ENCODE data around the gene TECR. TPM values are rescaled to one million over a fixed set of nuclear protein-coding genes. Genes with fewer than 3 reads are reported as not detected.

TECR gene
- total RNA-seq (10 to 100 TPM; 40.1 to 64.4 TPM), polyA plus RNA-seq (100 to 1,000 TPM in 1 of 2 donors, 10 to 100 TPM in 1; 56.5 to 112 TPM)
- long read RNA-seq, donor 1, transcript TECR-201 (13 exons, 1,171 nt): major isoform, 21 of 39 reads
- long read RNA-seq, donor 1, partial matches to known transcripts: 2 of 39 reads
- long read RNA-seq, donor 1, other reads (novel, unspliced or antisense): 8 of 39 reads
- long read RNA-seq, donor 2, transcript TECR-201 (13 exons, 1,171 nt): major isoform, 17 of 45 reads
- long read RNA-seq, donor 2, partial matches to known transcripts: 17 of 45 reads
- long read RNA-seq, donor 2, other reads (novel, unspliced or antisense): 7 of 45 reads

GRCh38 chr19:14529254-14530004, at the start of gene TECR:
TECR (plus strand) TSS chr19:14529594; CDS start chr19:14529697, 103 bp downstream.
- ATAC-seq (ENCODE audit: low FRiP score) (peak; percentile 99), DNase-seq (peak; percentile 100)
- Histone ChIP-seq H3K4me1 (ENCODE audit: control insufficient read depth in 1 of 2, insufficient read depth in 2 of 2, low read length in 2 of 2) (no peaks in the 10 kb centered on the region), H3K9me3 (ENCODE audit: control insufficient read depth, low read length) (no peaks in the 10 kb centered on the region), H3K36me3 (ENCODE audit: control insufficient read depth in 1 of 2, insufficient read depth in 2 of 2, low read length in 1 of 2) (no peaks in the 10 kb centered on the region), H3K27me3 (ENCODE audit: control insufficient read depth in 1 of 2, insufficient read depth in 2 of 2, low read length in 1 of 2) (no peaks in the 10 kb centered on the region), H3K27ac (ENCODE audit: low read depth in 1 of 2, low read length in 2 of 2) (peak within 1 kb of the TSS in 1 of 2 donors; percentile 74), H3K4me3 (ENCODE audit: low read length in 2 of 2) (peak within 1 kb of the TSS; percentile 65 to 68)
- 0 to 1% methylated on average over 57 to 59 of the region's 59 CpGs for WGBS, 2 donors
- intact Hi-C loops (cut with DNase I): no loop called here

GRCh38 chr19:14479975-14480699, 49.3 kb upstream of the TECR start:
- Histone ChIP-seq H3K9me3 (ENCODE audit: control insufficient read depth, low read length) (no peaks in the 10 kb centered on the region), H3K4me3 (ENCODE audit: low read length in 2 of 2) (no peak overlapping the region), H3K27ac (ENCODE audit: low read depth in 1 of 2, low read length in 2 of 2) (no peak overlapping the region), H3K4me1 (ENCODE audit: control insufficient read depth in 1 of 2, insufficient read depth in 2 of 2, low read length in 2 of 2) (no peaks in the 10 kb centered on the region), H3K36me3 (ENCODE audit: control insufficient read depth in 1 of 2, insufficient read depth in 2 of 2, low read length in 1 of 2) (peaks cover 0 to 3% of the 10 kb centered on the region in 2 donors), H3K27me3 (ENCODE audit: control insufficient read depth in 1 of 2, insufficient read depth in 2 of 2, low read length in 1 of 2) (no peaks in the 10 kb centered on the region)
- ATAC-seq (ENCODE audit: low FRiP score): peak; percentile 55
- WGBS, 2 donors: 68 to 73% methylated on average over 39 to 43 of the region's 43 CpGs
- intact Hi-C loops (cut with DNase I): loop anchor here (10.0 kb wide), 2 partner anchors 125 to 135 kb away; no protein-coding TSS in a partner anchor
- DNase-seq: peak in 1 of 2 donors; percentile 82

- Histone ChIP-seq H3K4me1 (ENCODE audit: control insufficient read depth in 1 of 2, insufficient read depth in 2 of 2, low read length in 2 of 2) (no peaks in the 10 kb centered on the region), H3K9me3 (ENCODE audit: control insufficient read depth, low read length) (no peaks in the 10 kb centered on the region), H3K27ac (ENCODE audit: low read depth in 1 of 2, low read length in 2 of 2) (no peak overlapping the region), H3K4me3 (ENCODE audit: low read length in 2 of 2) (no peak overlapping the region), H3K27me3 (ENCODE audit: control insufficient read depth in 1 of 2, insufficient read depth in 2 of 2, low read length in 1 of 2) (no peaks in the 10 kb centered on the region), H3K36me3 (ENCODE audit: control insufficient read depth in 1 of 2, insufficient read depth in 2 of 2, low read length in 1 of 2) (peaks cover 0 to 3% of the 10 kb centered on the region in 2 donors)
- no peak for DNase-seq
- 86 to 93% methylated on average over 5 of the region's 5 CpGs for WGBS, 2 donors
- intact Hi-C loops (cut with DNase I): no loop called here
- ATAC-seq (ENCODE audit: low FRiP score): no peak
Observed at GRCh38 chr19:14480700-14481079, 48.7 kb upstream of the TECR start.

DNA sequence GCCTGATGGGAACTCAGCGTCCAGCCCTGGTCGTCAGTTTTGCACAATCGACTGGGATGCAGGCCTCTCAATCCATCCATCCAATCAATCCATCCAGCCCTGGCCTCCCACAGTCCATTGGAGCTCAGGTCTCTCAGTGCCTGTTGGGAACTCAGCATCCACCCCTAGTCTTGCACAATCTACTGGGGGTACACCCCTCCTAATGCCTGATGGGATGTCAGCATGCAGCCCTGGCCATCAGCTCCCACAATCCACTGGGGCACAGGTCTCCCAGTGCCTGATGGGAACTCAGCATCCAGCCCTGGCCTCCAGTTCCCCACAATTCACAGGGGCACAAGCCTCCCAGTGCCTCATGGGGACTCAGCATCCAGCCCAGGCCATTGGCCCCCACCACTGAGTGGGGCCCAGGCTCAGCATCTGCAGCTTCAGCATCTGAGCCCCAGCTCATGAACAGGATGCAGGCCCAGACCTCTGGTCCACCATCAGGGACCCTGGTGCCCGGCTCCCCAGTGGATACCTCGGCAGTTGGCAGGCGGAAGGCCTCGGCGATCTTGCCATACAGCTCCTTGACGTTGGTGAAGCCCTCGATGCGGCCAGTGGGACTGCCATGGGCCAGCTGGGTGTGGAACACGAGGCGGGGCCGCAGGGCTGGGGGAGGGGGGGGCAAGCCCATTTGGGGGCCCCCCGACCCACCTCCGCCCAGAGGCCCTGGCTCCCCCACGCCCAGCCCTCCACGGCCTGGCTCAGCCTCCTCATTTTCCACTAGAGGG, 47.0 kb upstream of the TECR start:
- peaks cover 0 to 3% of the 10 kb centered on the region in 2 donors for H3K36me3 ChIP-seq (ENCODE audit: control insufficient read depth in 1 of 2, insufficient read depth in 2 of 2, low read length in 1 of 2)
- 91 to 92% methylated on average over 16 to 18 of the region's 18 CpGs for WGBS, 2 donors
- no peak overlapping the region for H3K4me3 ChIP-seq (ENCODE audit: low read length in 2 of 2)
- H3K4me1 ChIP-seq (ENCODE audit: control insufficient read depth in 1 of 2, insufficient read depth in 2 of 2, low read length in 2 of 2): no peaks in the 10 kb centered on the region
- DNase-seq (no peak), ATAC-seq (ENCODE audit: low FRiP score) (no peak)
- H3K9me3 ChIP-seq (ENCODE audit: control insufficient read depth, low read length): no peaks in the 10 kb centered on the region
- no peak overlapping the region for H3K27ac ChIP-seq (ENCODE audit: low read depth in 1 of 2, low read length in 2 of 2)
- intact Hi-C loops (cut with DNase I): no loop called here
- H3K27me3 ChIP-seq (ENCODE audit: control insufficient read depth in 1 of 2, insufficient read depth in 2 of 2, low read length in 1 of 2): no peaks in the 10 kb centered on the region

GRCh38 chr19:14487370-14488125, 41.8 kb upstream of the TECR start:
- H3K27me3 ChIP-seq (ENCODE audit: control insufficient read depth in 1 of 2, insufficient read depth in 2 of 2, low read length in 1 of 2): no peaks in the 10 kb centered on the region
- H3K9me3 ChIP-seq (ENCODE audit: control insufficient read depth, low read length): no peaks in the 10 kb centered on the region
- ATAC-seq (ENCODE audit: low FRiP score) (no peak), DNase-seq (no peak)
- H3K36me3 ChIP-seq (ENCODE audit: control insufficient read depth in 1 of 2, insufficient read depth in 2 of 2, low read length in 1 of 2): peaks cover 0 to 4% of the 10 kb centered on the region in 2 donors
- H3K27ac ChIP-seq (ENCODE audit: low read depth in 1 of 2, low read length in 2 of 2): no peak overlapping the region
- 94 to 95% methylated on average over 16 of the region's 16 CpGs for WGBS, 2 donors
- intact Hi-C loops (cut with DNase I): no loop called here
- no peaks in the 10 kb centered on the region for H3K4me1 ChIP-seq (ENCODE audit: control insufficient read depth in 1 of 2, insufficient read depth in 2 of 2, low read length in 2 of 2)
- H3K4me3 ChIP-seq (ENCODE audit: low read length in 2 of 2): no peak overlapping the region

- WGBS, 2 donors: 67 to 76% methylated on average over 5 of the region's 5 CpGs
- no peak overlapping the region for H3K27ac ChIP-seq (ENCODE audit: low read depth in 1 of 2, low read length in 2 of 2)
- DNase-seq (no peak), ATAC-seq (ENCODE audit: low FRiP score) (no peak)
- no peaks in the 10 kb centered on the region for H3K27me3 ChIP-seq (ENCODE audit: control insufficient read depth in 1 of 2, insufficient read depth in 2 of 2, low read length in 1 of 2)
- peaks cover 0 to 4% of the 10 kb centered on the region in 2 donors for H3K36me3 ChIP-seq (ENCODE audit: control insufficient read depth in 1 of 2, insufficient read depth in 2 of 2, low read length in 1 of 2)
- no peaks in the 10 kb centered on the region for H3K4me1 ChIP-seq (ENCODE audit: control insufficient read depth in 1 of 2, insufficient read depth in 2 of 2, low read length in 2 of 2)
- intact Hi-C loops (cut with DNase I): no loop called here
- H3K4me3 ChIP-seq (ENCODE audit: low read length in 2 of 2): no peak overlapping the region
- no peaks in the 10 kb centered on the region for H3K9me3 ChIP-seq (ENCODE audit: control insufficient read depth, low read length)
Observed at GRCh38 chr19:14492756-14493337, 36.5 kb upstream of the TECR start.

DNA sequence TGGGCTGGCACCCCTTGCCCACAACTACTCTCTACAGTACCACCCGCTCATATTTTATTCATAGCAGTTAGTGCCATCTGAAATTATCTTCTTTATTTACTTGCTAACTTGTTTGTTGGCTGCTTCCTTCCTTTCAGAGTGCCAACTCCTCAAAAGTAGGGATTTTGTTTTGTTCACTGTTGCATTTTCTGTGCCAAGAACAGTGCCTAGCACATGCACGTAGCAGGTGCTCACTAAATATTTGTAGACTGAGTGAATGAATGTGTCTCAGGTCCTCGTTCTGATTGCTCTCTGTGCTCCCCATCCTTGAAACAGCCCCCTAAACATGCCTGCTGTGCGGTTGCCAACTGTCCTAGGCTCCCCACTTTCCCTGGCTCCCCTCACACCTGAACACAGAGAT, 35.0 kb upstream of the TECR start:
- no peak for ATAC-seq (ENCODE audit: low FRiP score)
- intact Hi-C loops (cut with DNase I): no loop called here
- Histone ChIP-seq H3K9me3 (ENCODE audit: control insufficient read depth, low read length) (no peaks in the 10 kb centered on the region), H3K4me1 (ENCODE audit: control insufficient read depth in 1 of 2, insufficient read depth in 2 of 2, low read length in 2 of 2) (no peaks in the 10 kb centered on the region), H3K27me3 (ENCODE audit: control insufficient read depth in 1 of 2, insufficient read depth in 2 of 2, low read length in 1 of 2) (no peaks in the 10 kb centered on the region), H3K36me3 (ENCODE audit: control insufficient read depth in 1 of 2, insufficient read depth in 2 of 2, low read length in 1 of 2) (no peaks in the 10 kb centered on the region), H3K27ac (ENCODE audit: low read depth in 1 of 2, low read length in 2 of 2) (no peak overlapping the region), H3K4me3 (ENCODE audit: low read length in 2 of 2) (no peak overlapping the region)
- DNase-seq: no peak
- WGBS, 2 donors: 74 to 76% methylated on average over 4 of the region's 4 CpGs

Measured in aorta (tissue), 5 donors.